Measurements from ENCODE around the gene ZNF346. TPM values are rescaled to one million over a fixed set of nuclear protein-coding genes. Genes with fewer than 3 reads are reported as not detected.
"Not testable (repeated sequence)": the region's sequence is repeated elsewhere in the genome, so short reads cannot be mapped to it uniquely, and the experiment has no call there.

The ZNF346 gene
- polyA plus RNA-seq, 1 donor from 2014 or later = 17.7 TPM

DNA sequence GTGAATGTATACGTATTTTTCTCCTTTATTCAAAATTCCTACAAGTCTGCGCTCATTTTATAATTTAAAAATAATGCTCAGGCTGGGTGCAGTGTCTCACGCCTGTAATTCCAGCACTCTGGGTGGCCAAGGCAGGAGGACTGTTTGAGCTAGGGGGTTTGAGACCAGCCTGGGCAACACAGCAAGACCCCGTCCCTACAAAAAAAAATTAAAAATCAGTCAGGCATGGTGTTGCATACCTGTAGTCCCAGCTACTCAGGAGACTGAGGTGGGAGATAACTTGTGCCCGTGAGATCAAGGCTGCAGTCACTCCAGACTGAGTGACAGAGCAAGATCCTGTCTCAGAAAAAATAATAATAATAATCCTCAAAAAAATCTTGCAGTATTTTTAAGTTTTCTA lies 23.7 kb upstream of the ZNF346 start:
- Mint-ChIP-seq H3K27me3 (no peaks in the 10 kb centered on the region), H3K4me3 (peak overlapping the region in 1 of 4 donors; percentile 25), H3K27ac (no peak overlapping the region), H3K4me1 (peaks cover 44 to 47% (median 46%) of the 10 kb centered on the region in 3 donors), H3K9me3 (no peaks in the 10 kb centered on the region), H3K36me3 (no peaks in the 10 kb centered on the region)

DNA sequence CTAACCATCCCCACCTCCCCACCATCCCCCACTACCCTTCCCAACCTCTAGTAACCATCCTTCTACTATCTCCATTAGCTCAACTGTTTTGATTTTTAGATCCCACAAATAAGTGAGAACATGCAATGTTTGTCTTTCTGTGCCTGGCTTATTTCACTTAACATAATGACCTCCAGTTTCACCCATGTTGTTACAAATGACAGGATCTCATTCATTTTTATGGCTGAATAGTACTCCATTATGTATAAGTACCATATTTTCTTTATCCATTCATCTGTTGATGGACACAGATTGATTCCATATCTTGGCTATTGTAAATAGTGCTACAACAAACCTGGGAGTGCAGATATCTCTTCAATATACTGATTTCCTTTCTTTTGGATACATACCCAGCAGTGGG lies 23.0 kb upstream of the ZNF346 start:
- Mint-ChIP-seq H3K4me3 (peak overlapping the region in 1 of 4 donors; percentile 17), H3K4me1 (peaks cover 44 to 51% (median 48%) of the 10 kb centered on the region in 3 donors)
- H3K27me3 Mint-ChIP-seq, H3K36me3 Mint-ChIP-seq, H3K9me3 Mint-ChIP-seq, H3K27ac Mint-ChIP-seq: not testable (repeated sequence)

DNA sequence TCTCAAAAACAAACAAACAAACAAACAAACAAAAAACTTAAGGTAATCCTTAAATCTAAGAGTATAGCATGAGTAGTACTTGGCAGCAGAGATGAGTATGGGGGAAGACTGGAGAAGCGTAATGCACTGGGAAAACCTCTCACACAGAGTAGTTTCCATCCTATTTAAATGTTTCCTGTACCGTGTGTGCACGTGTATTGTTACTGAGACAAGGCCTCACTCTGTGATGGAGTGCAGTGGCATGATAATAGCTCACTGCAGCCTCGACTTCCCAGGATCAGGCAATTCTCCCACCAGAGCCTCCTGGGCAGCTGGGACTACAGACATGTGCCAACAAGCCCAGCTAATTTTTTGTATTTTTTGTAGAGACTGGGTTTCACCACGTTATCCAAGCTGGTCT lies 18.8 kb upstream of the ZNF346 start:
- Mint-ChIP-seq H3K36me3 (no peaks in the 10 kb centered on the region), H3K4me1 (peaks cover 28 to 37% (median 29%) of the 10 kb centered on the region in 3 donors), H3K27me3 (no peaks in the 10 kb centered on the region), H3K4me3 (peak overlapping the region in 2 of 4 donors; percentile 69 to 97), H3K9me3 (peaks cover 0 to 3% (median 0%) of the 10 kb centered on the region in 3 donors), H3K27ac (peak overlapping the region in 1 of 3 donors; percentile 48)

DNA sequence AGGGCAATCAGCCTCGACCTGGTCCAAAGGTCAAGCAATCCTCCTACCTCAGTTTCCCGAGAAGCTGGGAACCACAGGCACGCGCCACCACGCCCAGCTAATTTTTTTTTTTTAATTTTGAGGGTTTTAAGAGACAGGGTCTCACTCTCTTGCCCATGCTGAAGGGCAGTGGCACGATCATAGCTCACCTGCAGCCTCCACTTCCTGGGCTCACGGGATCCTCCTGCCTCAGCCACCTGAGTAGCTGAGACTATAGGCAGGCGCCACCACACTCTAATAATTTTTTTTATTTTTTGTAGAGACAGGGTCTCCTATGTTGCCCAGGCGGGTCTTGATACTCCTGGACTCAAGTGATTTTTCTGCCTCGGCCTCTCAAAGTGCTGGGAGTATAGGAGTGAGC lies 17.5 kb upstream of the ZNF346 start:
- peak overlapping the region; percentile 88 to 99 (median 97) for H3K4me3 Mint-ChIP-seq
- peaks cover 0 to 3% (median 0%) of the 10 kb centered on the region in 3 donors for H3K9me3 Mint-ChIP-seq
- H3K4me1 Mint-ChIP-seq = peaks cover 25 to 33% (median 28%) of the 10 kb centered on the region in 3 donors
- H3K27me3 Mint-ChIP-seq = no peaks in the 10 kb centered on the region
- no peaks in the 10 kb centered on the region for H3K36me3 Mint-ChIP-seq
- H3K27ac Mint-ChIP-seq = peak overlapping the region in 2 of 3 donors; percentile 96 to 100

DNA sequence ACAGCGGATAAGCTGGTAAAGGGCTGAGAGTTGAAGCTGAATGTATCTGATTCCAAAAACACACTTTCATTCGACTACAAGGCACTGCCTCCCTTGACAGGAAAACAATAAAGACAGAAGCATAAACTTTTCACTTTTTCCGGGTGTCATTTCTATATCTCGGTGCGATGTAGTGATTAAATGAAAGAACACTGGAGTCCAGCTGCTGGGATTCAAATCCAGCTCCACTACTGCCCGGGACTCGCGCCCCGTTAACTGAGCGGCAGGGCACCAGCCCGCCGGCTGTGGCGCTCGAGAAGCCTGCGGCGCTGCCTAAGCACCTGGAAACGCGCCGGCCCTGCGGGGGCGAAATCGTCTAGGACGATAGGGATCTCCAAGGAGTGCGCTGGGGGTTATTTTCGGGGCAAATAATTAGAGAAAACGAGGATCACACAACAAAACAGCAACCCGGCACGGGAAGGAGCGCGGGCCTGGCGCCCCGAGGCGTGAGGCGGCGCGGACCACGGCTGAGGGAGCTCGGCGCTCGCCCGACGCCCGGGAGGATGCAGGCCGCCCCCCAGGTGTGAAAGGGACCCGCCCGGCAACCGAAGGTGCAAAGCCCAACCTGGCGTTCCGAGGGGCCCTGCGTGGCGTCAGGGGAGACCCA lies 16.8 kb upstream of the ZNF346 start:
- H3K9me3 Mint-ChIP-seq = peaks cover 0 to 3% (median 0%) of the 10 kb centered on the region in 3 donors
- H3K27me3 Mint-ChIP-seq = no peaks in the 10 kb centered on the region
- peak overlapping the region; percentile 92 to 100 (median 96) for H3K27ac Mint-ChIP-seq
- peak overlapping the region; percentile 88 to 99 (median 97) for H3K4me3 Mint-ChIP-seq
- no peaks in the 10 kb centered on the region for H3K36me3 Mint-ChIP-seq
- H3K4me1 Mint-ChIP-seq = peaks cover 23 to 31% (median 26%) of the 10 kb centered on the region in 3 donors

DNA sequence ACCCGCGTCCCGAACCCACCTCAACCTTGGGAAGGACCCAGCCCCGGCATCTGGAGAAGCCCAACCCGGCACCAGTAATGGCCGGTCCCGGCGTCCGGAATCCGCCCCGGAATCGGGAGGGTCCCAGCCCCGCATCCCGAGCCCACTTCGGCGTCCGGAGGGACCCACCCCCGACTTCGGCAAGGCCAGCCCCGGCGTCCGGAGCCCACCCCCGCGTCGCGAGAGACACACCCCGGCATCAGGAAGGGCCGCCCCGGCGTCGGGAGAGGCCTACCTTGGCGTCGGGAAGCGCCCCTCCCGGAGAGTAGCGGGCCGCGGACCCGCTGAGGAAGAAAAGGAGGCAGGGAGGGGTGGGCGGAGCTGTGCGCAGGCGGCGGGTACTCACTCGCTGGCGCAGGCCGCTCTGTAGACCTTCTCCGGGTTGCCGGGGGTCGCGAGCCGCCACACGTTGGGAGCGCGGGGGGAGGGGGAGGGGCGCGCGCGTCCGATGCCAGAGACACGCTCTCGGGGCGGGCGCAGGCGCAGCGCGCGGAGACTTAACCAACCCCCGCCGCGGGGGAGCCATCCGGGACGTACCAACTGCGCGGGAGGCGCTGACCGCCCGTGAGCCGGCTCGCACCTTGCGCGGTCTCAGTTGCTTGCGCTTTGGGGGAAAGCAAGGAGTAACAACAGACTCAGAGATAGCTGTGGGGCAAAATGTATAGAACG lies 16.1 kb upstream of the ZNF346 start, which contains the start of gene UIMC1:
TSS of gene UIMC1 (minus strand) at position 515 of the 708 bp plus-strand sequence. CDS start 24,164 bp downstream, outside the sequence.
- Mint-ChIP-seq H3K4me3 (peak within 1 kb of the TSS; percentile 88 to 99 (median 97)), H3K27ac (peak within 1 kb of the TSS; percentile 94 to 100 (median 96)), H3K9me3 (peaks cover 0 to 3% (median 0%) of the 10 kb centered on the region in 3 donors), H3K4me1 (peaks cover 18 to 24% (median 20%) of the 10 kb centered on the region in 3 donors), H3K27me3 (no peaks in the 10 kb centered on the region), H3K36me3 (no peaks in the 10 kb centered on the region)

DNA sequence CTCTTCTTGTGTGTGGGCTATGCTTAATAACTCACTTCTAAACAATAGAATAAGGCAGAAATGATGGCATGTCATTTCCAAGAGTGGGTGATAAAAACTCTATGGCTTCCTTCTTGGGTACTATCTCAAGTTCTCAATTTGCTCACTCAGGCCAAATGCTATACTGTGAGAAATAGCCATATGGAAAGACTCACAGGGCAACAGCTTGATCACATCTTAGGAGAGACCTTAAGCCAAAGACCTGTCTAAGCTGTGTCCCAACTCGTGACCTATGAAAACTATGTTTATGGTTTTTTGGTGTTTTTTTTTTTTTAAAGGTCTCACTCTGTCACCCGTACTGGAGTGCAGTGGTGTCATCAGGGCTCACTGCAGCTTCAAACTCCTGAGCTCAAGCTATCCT lies 13.8 kb upstream of the ZNF346 start:
- Mint-ChIP-seq H3K27me3 (no peaks in the 10 kb centered on the region), H3K4me3 (peak overlapping the region in 1 of 4 donors; percentile 99), H3K36me3 (peaks cover 3% of the 10 kb centered on the region), H3K27ac (peak overlapping the region in 1 of 3 donors; percentile 89), H3K9me3 (peaks cover 0 to 3% (median 0%) of the 10 kb centered on the region in 3 donors), H3K4me1 (peaks cover 13 to 18% (median 18%) of the 10 kb centered on the region in 3 donors)

DNA sequence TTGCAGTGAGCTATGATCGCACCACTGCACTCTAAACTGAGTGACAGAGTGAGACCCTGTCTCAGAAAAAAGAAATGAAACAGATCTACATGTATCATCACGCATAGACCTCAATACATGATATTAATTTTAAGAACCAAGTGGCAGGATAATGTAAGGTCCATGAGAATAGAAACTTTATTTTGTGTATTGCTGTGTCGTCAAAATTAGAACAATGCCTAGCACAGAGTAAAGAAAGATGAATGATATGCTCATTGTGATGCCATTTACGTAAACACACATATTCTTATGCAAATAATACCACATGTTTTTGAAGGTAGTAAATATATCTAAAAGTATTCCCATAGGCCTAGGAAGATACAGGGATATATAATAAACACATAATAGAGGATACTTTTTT lies 12.3 kb upstream of the ZNF346 start:
- peak overlapping the region in 1 of 3 donors; percentile 29 for H3K27ac Mint-ChIP-seq
- peaks cover 6 to 12% (median 8%) of the 10 kb centered on the region in 3 donors for H3K4me1 Mint-ChIP-seq
- peaks cover 0 to 3% (median 0%) of the 10 kb centered on the region in 3 donors for H3K9me3 Mint-ChIP-seq
- H3K27me3 Mint-ChIP-seq = no peaks in the 10 kb centered on the region
- peak overlapping the region in 1 of 4 donors; percentile 44 for H3K4me3 Mint-ChIP-seq
- peaks cover 3% of the 10 kb centered on the region for H3K36me3 Mint-ChIP-seq

DNA sequence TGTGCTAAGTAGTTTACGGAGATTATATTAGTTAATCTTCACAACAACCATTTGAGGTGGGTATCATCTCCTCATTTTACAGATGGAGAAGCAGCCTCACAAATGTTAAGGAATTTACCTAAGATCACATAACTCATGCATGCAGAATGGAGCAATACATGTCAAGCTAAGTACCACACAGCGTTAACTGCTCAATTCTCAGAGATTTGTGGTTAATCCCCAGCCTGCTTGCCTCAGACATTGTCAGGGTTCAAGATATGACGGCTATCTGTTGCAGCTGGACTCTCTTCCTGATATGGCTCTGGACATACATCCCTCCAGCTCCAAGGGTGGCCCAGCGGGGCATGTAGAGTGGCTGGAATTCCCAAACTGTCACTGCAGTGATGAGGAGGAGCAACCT lies 7.3 kb upstream of the ZNF346 start:
- no peak overlapping the region for H3K4me3 Mint-ChIP-seq
- H3K36me3 Mint-ChIP-seq = peaks cover 7% of the 10 kb centered on the region
- H3K27ac Mint-ChIP-seq = no peak overlapping the region
- H3K27me3 Mint-ChIP-seq = no peaks in the 10 kb centered on the region
- no peaks in the 10 kb centered on the region for H3K9me3 Mint-ChIP-seq
- peaks cover 0 to 1% (median 0%) of the 10 kb centered on the region in 3 donors for H3K4me1 Mint-ChIP-seq

DNA sequence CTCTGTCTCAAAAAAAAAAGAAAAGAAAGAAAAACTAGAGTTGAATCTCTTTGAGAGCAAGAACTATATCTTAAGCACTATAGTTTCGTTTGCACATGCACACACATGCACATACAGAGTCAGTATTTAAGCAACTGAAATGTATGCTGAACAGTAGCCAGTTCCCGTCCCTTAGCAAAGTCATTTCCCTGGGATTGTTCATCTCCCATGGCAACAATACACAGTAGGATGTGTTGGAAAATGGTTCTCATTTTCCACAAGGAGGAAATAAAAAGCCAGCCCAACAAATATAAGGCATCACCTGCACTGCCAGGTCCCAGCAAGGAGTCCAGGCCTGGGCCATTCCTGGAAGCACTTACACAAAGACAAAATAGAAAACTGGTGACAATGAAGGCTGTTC lies 4.2 kb upstream of the ZNF346 start:
- H3K4me1 Mint-ChIP-seq = peaks cover 2 to 9% (median 7%) of the 10 kb centered on the region in 3 donors
- H3K4me3 Mint-ChIP-seq = no peak overlapping the region
- H3K9me3 Mint-ChIP-seq = no peaks in the 10 kb centered on the region
- H3K27ac Mint-ChIP-seq = no peak overlapping the region
- H3K36me3 Mint-ChIP-seq = peaks cover 4% of the 10 kb centered on the region
- H3K27me3 Mint-ChIP-seq = no peaks in the 10 kb centered on the region

DNA sequence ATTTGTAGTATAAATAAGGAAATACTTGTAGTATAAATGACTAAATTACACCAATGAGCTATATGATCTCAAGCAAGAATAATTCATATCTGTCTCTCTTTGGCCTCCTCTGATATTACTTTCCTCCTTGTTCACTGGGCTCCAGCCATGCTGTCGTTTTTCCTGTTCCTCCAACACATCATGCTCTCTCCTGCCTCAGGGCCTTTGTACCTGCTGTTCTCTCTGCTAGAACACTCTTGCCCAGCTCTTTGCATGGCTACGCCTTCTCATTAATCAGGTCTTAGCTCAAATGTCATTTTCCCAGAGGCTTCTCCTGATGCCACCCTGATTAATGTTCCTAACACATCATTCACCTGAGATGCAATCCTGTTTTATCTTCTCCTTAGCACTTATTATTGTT lies 2.5 kb upstream of the ZNF346 start:
- Mint-ChIP-seq H3K36me3 (peaks cover 4% of the 10 kb centered on the region), H3K27ac (no peak overlapping the region)

DNA sequence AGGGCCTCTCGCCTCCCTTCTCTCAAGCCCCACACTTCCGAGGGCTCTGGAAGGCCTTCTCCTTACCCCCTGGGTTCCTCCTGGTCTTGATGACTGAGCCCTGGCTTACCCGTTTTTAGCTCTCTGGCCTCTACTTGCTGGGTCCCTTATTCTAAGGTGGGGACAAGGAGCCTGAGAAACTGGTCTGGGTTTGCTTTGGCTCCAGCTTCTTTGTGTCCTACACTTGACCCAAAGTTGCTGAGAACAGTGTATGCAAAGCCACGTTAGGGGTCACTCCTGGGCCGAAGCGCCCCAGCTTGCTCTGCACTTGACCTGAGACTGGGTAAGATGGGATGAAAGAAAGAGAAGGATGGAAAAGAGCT lies 788 bp downstream of the ZNF346 start:
- Mint-ChIP-seq H3K9me3 (no peaks in the 10 kb centered on the region), H3K36me3 (peaks cover 2% of the 10 kb centered on the region), H3K27me3 (no peaks in the 10 kb centered on the region), H3K4me1 (peaks cover 14 to 32% (median 18%) of the 10 kb centered on the region in 3 donors), H3K4me3 (peak overlapping the region; percentile 89 to 99 (median 93)), H3K27ac (peak overlapping the region; percentile 76 to 92 (median 92))

More for the DNA sequence above, 2.5 kb upstream of the ZNF346 start:
- no peaks in the 10 kb centered on the region for H3K27me3 Mint-ChIP-seq
- H3K4me1 Mint-ChIP-seq = peaks cover 12 to 22% (median 14%) of the 10 kb centered on the region in 3 donors
- H3K9me3 Mint-ChIP-seq = no peaks in the 10 kb centered on the region
- peak overlapping the region in 2 of 4 donors; percentile 23 to 78 for H3K4me3 Mint-ChIP-seq

DNA sequence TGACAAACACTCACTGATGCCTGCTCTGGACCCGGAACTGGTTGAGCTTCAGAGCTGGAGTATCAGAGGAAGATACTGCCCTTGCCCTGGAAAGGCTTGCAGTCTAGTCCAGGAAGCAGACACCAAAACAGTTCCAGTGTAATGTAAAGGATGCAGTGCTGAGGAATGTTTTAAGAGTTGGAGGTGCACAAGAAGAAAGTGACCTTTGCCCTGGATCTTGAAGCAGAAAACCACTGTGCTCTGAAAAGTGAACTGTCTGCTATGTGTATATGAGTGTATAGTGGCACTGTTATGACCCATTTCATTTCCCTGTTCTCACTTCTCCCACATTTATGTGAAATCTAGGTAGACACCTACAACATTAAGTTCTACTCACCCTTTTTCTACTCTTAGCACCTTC lies 2.1 kb downstream of the ZNF346 start:
- H3K27ac Mint-ChIP-seq = peak overlapping the region in 1 of 3 donors; percentile 14
- no peaks in the 10 kb centered on the region for H3K9me3 Mint-ChIP-seq
- H3K4me1 Mint-ChIP-seq = peaks cover 16 to 32% (median 18%) of the 10 kb centered on the region in 3 donors
- peak overlapping the region in 3 of 4 donors; percentile 28 to 62 (median 40) for H3K4me3 Mint-ChIP-seq
- no peaks in the 10 kb centered on the region for H3K27me3 Mint-ChIP-seq
- H3K36me3 Mint-ChIP-seq = peaks cover 4% of the 10 kb centered on the region

DNA sequence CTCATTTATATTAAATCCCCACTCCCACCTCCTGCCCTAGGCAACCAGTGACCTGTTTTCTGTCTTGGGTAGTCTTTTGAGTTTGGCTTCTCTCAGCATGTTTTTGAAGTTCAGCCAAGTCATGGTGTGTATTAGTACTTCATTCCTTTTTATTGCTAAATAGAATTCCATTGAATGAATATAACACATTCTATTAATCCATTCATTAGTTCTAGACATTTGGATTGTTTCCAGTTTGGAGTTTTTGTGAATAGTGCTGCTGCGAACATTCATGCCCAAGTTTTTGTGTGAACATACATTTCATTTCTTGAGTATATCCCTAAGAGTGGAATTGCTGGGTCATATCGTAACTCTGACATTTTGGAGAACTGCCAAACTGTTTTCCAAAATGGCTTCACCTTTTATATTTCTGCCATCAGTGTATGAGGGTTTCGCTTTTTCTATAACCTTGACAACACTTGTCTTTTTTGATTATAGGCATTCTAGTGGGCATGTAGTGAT lies 2.7 kb downstream of the ZNF346 start:
- peak overlapping the region in 2 of 3 donors; percentile 18 to 29 for H3K27ac Mint-ChIP-seq
- peaks cover 16 to 32% (median 18%) of the 10 kb centered on the region in 3 donors for H3K4me1 Mint-ChIP-seq
- H3K36me3 Mint-ChIP-seq = peaks cover 2% of the 10 kb centered on the region
- no peaks in the 10 kb centered on the region for H3K9me3 Mint-ChIP-seq
- H3K27me3 Mint-ChIP-seq = no peaks in the 10 kb centered on the region
- peak overlapping the region in 3 of 4 donors; percentile 28 to 57 (median 40) for H3K4me3 Mint-ChIP-seq

DNA sequence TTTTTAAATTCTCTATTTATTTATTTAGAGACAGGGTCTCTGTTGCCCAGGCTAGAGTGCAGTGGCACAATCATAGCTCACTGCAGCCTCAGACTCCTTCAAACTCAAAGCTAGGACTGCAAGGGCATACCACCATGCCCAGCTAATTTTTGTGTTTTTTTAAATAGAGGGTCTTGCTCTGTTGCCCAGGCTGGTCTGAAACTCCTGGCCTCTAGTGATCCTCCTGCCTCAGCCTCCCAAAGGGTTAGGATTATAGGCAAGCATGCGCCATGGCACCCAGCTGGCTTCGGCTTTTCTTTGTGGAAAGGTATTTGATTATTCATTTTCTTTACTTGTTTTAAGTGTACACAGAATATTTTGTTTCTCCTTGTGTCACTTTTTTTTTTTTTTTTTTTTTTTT lies 5.2 kb downstream of the ZNF346 start:
- peaks cover 17 to 26% (median 24%) of the 10 kb centered on the region in 3 donors for H3K4me1 Mint-ChIP-seq
- no peak overlapping the region for H3K4me3 Mint-ChIP-seq
- peaks cover 10% of the 10 kb centered on the region for H3K36me3 Mint-ChIP-seq
- H3K27me3 Mint-ChIP-seq = no peaks in the 10 kb centered on the region
- H3K9me3 Mint-ChIP-seq = peaks cover 2 to 6% (median 4%) of the 10 kb centered on the region in 3 donors
- H3K27ac Mint-ChIP-seq = peak overlapping the region in 1 of 3 donors; percentile 64

Data from IgD-negative memory B cell (primary cell).